IMR-90 (cell line): ENCODE data around the gene POC1B. TPM values are rescaled to one million over a fixed set of nuclear protein-coding genes. Genes with fewer than 3 reads are reported as not detected.

Source experiments
- ATAC-seq: fragments of 200-7000 bp; cut with Tn5 transposase; 2 replicates; pipeline ENCODE4 v1.9.1; 2020; ENCODE audit warnings: low read depth, mild to moderate bottlenecking, moderate library complexity
- BruUV-seq: library from RNA; stranded (reverse); fragments of 400-500 nt; replicated peaks from 2 replicates; lab custom pipeline; 2021; lab: Mats Ljungman, UMichigan
- CTCF ChIA-PET: fragments of 300-600 bp; formaldehyde crosslinking; extraction: SDS; loops from one replicate; lab custom pipeline; 2021; ENCODE audit warnings: antibody characterized with exemption; lab: Yijun Ruan, JAX
- POLR2A ChIA-PET: fragments of 300-600 bp; sonication (Branson Sonifier 250); formaldehyde crosslinking; loops from one replicate; lab custom pipeline; 2022; ENCODE audit warnings: antibody characterized with exemption; ENCODE audit not compliant: unreplicated experiment; lab: Charles Lee
- DNase-seq: peaks from one replicate; pipeline ENCODE4 v3.0.0; 2013
- H2AFZ ChIP-seq: replicated peaks from 2 replicates; pipeline ENCODE3; 2013; ENCODE audit warnings: low read length, mild to moderate bottlenecking; ENCODE audit not compliant: poor library complexity
- H2AK5ac ChIP-seq: 2 replicates; pipeline ENCODE4 v1.6.1; 2013; ENCODE audit warnings: low read depth, low read length, inconsistent platforms
- H2AK9ac ChIP-seq: replicated peaks from 2 replicates; pipeline ENCODE3; 2013; ENCODE audit warnings: mild to moderate bottlenecking, low read depth, low read length, moderate library complexity; ENCODE audit not compliant: poor library complexity
- H2BK120ac ChIP-seq: 2 replicates; pipeline ENCODE4 v1.6.1; 2013; ENCODE audit warnings: low read depth, low read length, inconsistent platforms
- H2BK15ac ChIP-seq: 3 replicates; pipeline ENCODE4 v1.6.1; 2013; ENCODE audit warnings: low read depth, low read length, inconsistent platforms
- H2BK20ac ChIP-seq: 2 replicates; pipeline ENCODE4 v1.6.1; 2013; ENCODE audit warnings: low read depth, mild to moderate bottlenecking, inconsistent platforms, low read length, moderate library complexity
- H2BK5ac ChIP-seq: 2 replicates; pipeline ENCODE4 v1.6.1; 2013; ENCODE audit warnings: mild to moderate bottlenecking, low read depth, low read length, inconsistent platforms; ENCODE audit not compliant: poor library complexity, severe bottlenecking
- H3K14ac ChIP-seq: replicated peaks from 2 replicates; pipeline ENCODE4 v1.6.1; 2013; ENCODE audit warnings: low read depth, low read length, inconsistent platforms
- H3K18ac ChIP-seq: 2 replicates; pipeline ENCODE4 v1.6.1; 2013; ENCODE audit warnings: low read depth, low read length, control low read depth
- H3K23ac ChIP-seq: 2 replicates; pipeline ENCODE4 v1.6.1; 2013; ENCODE audit warnings: low read depth, low read length, inconsistent platforms
- H3K27ac ChIP-seq: 2 replicates; pipeline ENCODE4 v1.5.1; 2013; ENCODE audit warnings: mild to moderate bottlenecking, control low read depth, low read length; ENCODE audit not compliant: insufficient read depth
- H3K27me3 ChIP-seq: 2 replicates; pipeline ENCODE4 v1.6.1; 2013; ENCODE audit warnings: low read length; ENCODE audit not compliant: control insufficient read depth, insufficient read depth
- H3K36me3 ChIP-seq: 2 replicates; pipeline ENCODE4 v1.6.1; 2013; ENCODE audit warnings: low read length, mixed read lengths; ENCODE audit not compliant: control insufficient read depth, insufficient read depth
- H3K4ac ChIP-seq: 2 replicates; pipeline ENCODE4 v1.6.1; 2013; ENCODE audit warnings: low read depth, low read length, inconsistent platforms
- H3K4me1 ChIP-seq: 2 replicates; pipeline ENCODE4 v1.6.1; 2013; ENCODE audit warnings: low read length, mixed read lengths; ENCODE audit not compliant: control insufficient read depth, insufficient read depth
- H3K4me2 ChIP-seq: 2 replicates; pipeline ENCODE4 v1.6.1; 2013; ENCODE audit warnings: low read depth, mild to moderate bottlenecking, control low read depth, low read length, moderate library complexity
- H3K4me3 ChIP-seq: 2 replicates; pipeline ENCODE4 v1.5.1; 2013; ENCODE audit warnings: low read depth, mild to moderate bottlenecking, control low read depth, low read length, moderate library complexity; ENCODE audit not compliant: insufficient read depth
- H3K56ac ChIP-seq: 2 replicates; pipeline ENCODE4 v1.6.1; 2013; ENCODE audit warnings: low read length, inconsistent platforms; ENCODE audit not compliant: insufficient read depth; ENCODE audit errors: extremely low read depth
- H3K79me1 ChIP-seq, 2 experiments: 2 replicates each; pipeline ENCODE4 v1.6.1; 2013; ENCODE audit warnings: low read length in 2 of 2, inconsistent platforms in 1 of 2, low read depth in 1 of 2
- H3K9ac ChIP-seq: 2 replicates; pipeline ENCODE4 v1.6.1; 2013; ENCODE audit warnings: low read depth, low read length, control low read depth
- H3K9me1 ChIP-seq: 2 replicates; pipeline ENCODE4 v1.6.1; 2013; ENCODE audit warnings: low read length, inconsistent platforms; ENCODE audit not compliant: insufficient read depth
- H3K9me3 ChIP-seq: 2 replicates; pipeline ENCODE4 v1.6.1; 2013; ENCODE audit warnings: low read length; ENCODE audit not compliant: control insufficient read depth, insufficient read depth
- H4K20me1 ChIP-seq: 2 replicates; pipeline ENCODE4 v1.6.1; 2013; ENCODE audit warnings: low read length, inconsistent platforms; ENCODE audit not compliant: insufficient read depth
- H4K5ac ChIP-seq: 2 replicates; pipeline ENCODE4 v1.6.1; 2013; ENCODE audit warnings: mild to moderate bottlenecking, low read depth, low read length, control low read depth
- H4K8ac ChIP-seq, 2 experiments: 2 replicates each; pipeline ENCODE4 v1.6.1; 2013; ENCODE audit warnings: low read depth in 2 of 2, low read length in 2 of 2, control low read depth in 1 of 2, inconsistent platforms in 1 of 2
- H4K91ac ChIP-seq: 2 replicates; pipeline ENCODE4 v1.6.1; 2013; ENCODE audit warnings: low read depth, low read length, inconsistent platforms; ENCODE audit not compliant: insufficient read depth
- CHD1 ChIP-seq: IDR thresholded peaks from 2 replicates; pipeline ENCODE4 v1.6.1; 2012; ENCODE audit warnings: low read depth, low read length, improper control_type of control experiment
- WGBS, 2 experiments: methylation state at CpG; one replicate each; pipeline versions ENCODE4 v1.1.5 to v1.1.7; 2013; ENCODE audit warnings: missing lambda C conversion rate in 2 of 2; ENCODE audit not compliant: insufficient read length in 1 of 2; ENCODE audit errors: extremely low coverage in 2 of 2; 5-methylcytosine and 5-hydroxymethylcytosine counted together
- dilution Hi-C: fragments of 300-500 bp; cut with HindIII; formaldehyde crosslinking; loops from one replicate; pipeline ENCODE4 v1.14.3; 2018; ENCODE audit warnings: low sequenced_read_pairs; ENCODE audit not compliant: unreplicated experiment
- in situ Hi-C: fragments of 300-500 bp; cut with MboI; formaldehyde crosslinking; loops from 3 replicates; pipeline ENCODE4 v1.14.3; 2019; ENCODE audit warnings: low sequenced_read_pairs, inconsistent platforms, mixed read lengths
- intact Hi-C: fragments of 100-400 bp; cut with micrococcal nuclease; formaldehyde crosslinking; loops from 2 replicates; pipeline ENCODE4 v1.10.0; 2022
- polyA plus RNA-seq, 3 experiments: library from polyadenylated mRNA; depleted of rRNA; stranded (reverse); fragments of >200 nt; gene quantifications; 2 replicates each; pipeline ENCODE4 v1.2.3, GENCODE V29; 2012; ENCODE audit warnings: low replicate concordance in 1 of 3
- total RNA-seq: library from RNA; depleted of rRNA; stranded (reverse); fragments of >200 nt; gene quantifications from 2 replicates; pipeline ENCODE4 v1.2.3, GENCODE V29; 2012

The POC1B gene
- total and polyA plus RNA-seq, 2 of the 4 experiments (the other 2 are of a cell fraction) = 5.0 to 10.4 TPM

DNA sequence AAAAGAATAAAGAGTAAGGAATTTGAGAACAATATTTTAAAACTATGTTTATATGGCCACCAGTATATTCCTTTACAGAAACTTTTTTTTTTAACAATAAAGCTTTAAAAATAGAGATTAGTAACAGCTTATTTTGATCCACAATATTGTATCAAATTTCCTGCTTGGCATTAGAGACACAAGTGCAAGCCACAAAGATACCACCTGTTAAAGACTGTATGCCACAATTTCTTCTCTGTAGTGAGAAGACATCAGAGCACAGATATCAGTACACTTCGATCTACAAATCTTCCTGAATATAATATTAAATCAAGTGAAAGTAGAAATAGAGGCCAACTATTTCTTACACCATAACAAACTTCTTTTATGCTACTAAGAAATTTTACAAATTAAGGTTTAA is 69.3 kb downstream of the POC1B start:
- no peak overlapping the region for H3K4me2 ChIP-seq
- dilution Hi-C loops = loop anchor here (25.0 kb wide), 1 partner anchor 419 kb away; no protein-coding TSS in a partner anchor
- H3K4me3 ChIP-seq = no peak overlapping the region
- POLR2A ChIA-PET = no interaction called here
- H3K36me3 ChIP-seq = no peaks in the 10 kb centered on the region
- ATAC-seq = no peak
- no peak overlapping the region for H3K23ac ChIP-seq
- CTCF ChIA-PET = interaction anchor here (1.4 kb wide), 1 partner anchor 439 kb away, joined by 3 read pairs; no protein-coding TSS in a partner anchor
- peaks cover 6% of the 10 kb centered on the region; the same call in 1 of the 2 replicates for H3K9me1 ChIP-seq
- H2AK9ac ChIP-seq = no peak overlapping the region
- in situ Hi-C loops = loop anchor here (5.0 to 10.0 kb wide), 2 partner anchors 402 to 434 kb away; no protein-coding TSS in a partner anchor
- H4K5ac ChIP-seq = no peak overlapping the region
- no peaks in the 10 kb centered on the region for H3K27me3 ChIP-seq
- no peak overlapping the region for H2BK120ac ChIP-seq
- H3K56ac ChIP-seq = no peak overlapping the region
- no peak overlapping the region for H4K8ac ChIP-seq
- no peak overlapping the region for H3K27ac ChIP-seq
- intact Hi-C loops = loop anchor here (10.0 kb wide), 1 partner anchor 212 kb away; no protein-coding TSS in a partner anchor
- TF ChIP-seq CHD1 = no peak
- H4K91ac ChIP-seq = no peak overlapping the region
- no peaks in the 10 kb centered on the region for H4K20me1 ChIP-seq
- H3K4ac ChIP-seq = no peak overlapping the region
- H3K79me1 ChIP-seq = peaks cover 5 to 14% of the 10 kb centered on the region in 2 experiments; a peak in 3 of 4 replicates
- H2AFZ ChIP-seq = no peak overlapping the region
- H3K14ac ChIP-seq = no peak overlapping the region
- BruUV-seq = no TSS peak
- H2BK15ac ChIP-seq = no peak overlapping the region
- no peak overlapping the region for H2AK5ac ChIP-seq
- H3K9me3 ChIP-seq = no peaks in the 10 kb centered on the region
- H2BK5ac ChIP-seq = no peak overlapping the region
- no peak overlapping the region for H3K18ac ChIP-seq
- WGBS, 2 experiments = no CpG with 5 or more reads among the region's 1 CpG
- no peak overlapping the region for H3K9ac ChIP-seq
- no peak for DNase-seq
- H3K4me1 ChIP-seq = peaks cover 13% of the 10 kb centered on the region
- no peak overlapping the region for H2BK20ac ChIP-seq
